Spleen (tissue), 11 donors: ENCODE measurements around the gene AKT2. TPM values are rescaled to one million over a fixed set of nuclear protein-coding genes. Genes with fewer than 3 reads are reported as not detected.
A peak's percentile ranks its signal among the peaks of the same experiment; 100 is the strongest.

ENCODE experiments used
- DNase-seq: peaks from one replicate; pipeline ENCODE4 v3.0.0-alpha.2; 2020
- H3K27ac ChIP-seq, 8 donors: fragments of 200-600 bp; sonication (generic) in 7 of 8; 1 replicate in 4 of 8; 2 replicates in 4 of 8; pipeline versions ENCODE4 v1.5.0 to v1.8.0; 2016 to 2021; ENCODE audit warnings: inconsistent platforms in 4 of 8, mild to moderate bottlenecking in 4 of 8, moderate library complexity in 1 of 8
- H3K27me3 ChIP-seq, 7 donors: fragments of 200-600 bp; sonication (generic) in 6 of 7; replicated peaks in 1 of 7; 1 replicate in 4 of 7; 2 replicates in 3 of 7; pipeline versions ENCODE4 v1.5.0 to v1.8.0; 2016 to 2021; ENCODE audit warnings: inconsistent platforms in 3 of 7, mild to moderate bottlenecking in 1 of 7
- H3K36me3 ChIP-seq, 6 donors: fragments of 200-600 bp; sonication (generic) in 5 of 6; 1 replicate in 4 of 6; 2 replicates in 2 of 6; pipeline versions ENCODE4 v1.5.0 to v1.8.0; 2016 to 2021; ENCODE audit warnings: inconsistent platforms in 2 of 6
- H3K4me1 ChIP-seq, 6 donors: fragments of 200-600 bp; sonication (generic) in 5 of 6; 1 replicate in 3 of 6; 2 replicates in 3 of 6; pipeline versions ENCODE4 v1.5.0 to v1.8.0; 2016 to 2021; ENCODE audit warnings: inconsistent platforms in 3 of 6
- H3K4me3 ChIP-seq, 8 donors: fragments of 200-600 bp; sonication (generic) in 7 of 8; 1 replicate in 4 of 8; 2 replicates in 4 of 8; pipeline versions ENCODE4 v1.5.0 to v1.8.0; 2016 to 2021; ENCODE audit warnings: inconsistent platforms in 4 of 8, mild to moderate bottlenecking in 4 of 8, moderate library complexity in 2 of 8
- H3K9me3 ChIP-seq, 8 donors: fragments of 200-600 bp; sonication (generic) in 7 of 8; 1 replicate in 4 of 8; 2 replicates in 4 of 8; pipeline versions ENCODE4 v1.5.0 to v1.8.0; 2016 to 2021; ENCODE audit warnings: inconsistent platforms in 4 of 8
- POLR2A ChIP-seq, 3 donors: fragments of 450-650 bp; IDR thresholded peaks; one replicate each; pipeline ENCODE4 v1.5.1; 2017; ENCODE audit warnings: antibody characterized with exemption in 3 of 3, mild to moderate bottlenecking in 1 of 3
- POLR2AphosphoS5 ChIP-seq, 3 donors: sonication (generic); formaldehyde crosslinking; IDR thresholded peaks; one replicate each; pipeline ENCODE4 v1.5.1; 2017; ENCODE audit warnings: antibody characterized with exemption in 3 of 3
- WGBS, 5 donors: extraction: QIAGEN DNeasy Blood & Tissue Kit in 3 of 5; methylation state at CpG; one replicate each; pipeline versions ENCODE4 v1.1.5 to v1.1.7; 2013 to 2018; 5-methylcytosine and 5-hydroxymethylcytosine counted together
- intact Hi-C: fragments of 100-400 bp; cut with DNase I; formaldehyde crosslinking; loops from one replicate; pipeline ENCODE4 v1.15.0; 2023; ENCODE audit warnings: low total_unique reads
- polyA plus RNA-seq, 3 donors: library from polyadenylated mRNA; stranded (reverse); fragments of 200-250 nt; gene quantifications; one replicate each; pipeline ENCODE4 v1.2.1, GENCODE V29; 2013
- total RNA-seq, 7 donors: library from RNA; depleted of rRNA in 3 of 7; stranded (reverse); fragments of >200 nt in 3 of 7; fragmentation: NEBNext Ultra II Directional in 4 of 7; extraction: Animal tissue kit (Norgen Biotek cat#: 25700) in 4 of 7; gene quantifications; one replicate each; pipeline versions ENCODE4 v1.1.0 to v1.2.1, GENCODE V29; 2016 to 2021
- TF ChIP-seq, protein P1 (sequence below), 11 experiments: fragments of 200-600 bp in 7 of 11; fragments of 450-650 bp in 4 of 11; sonication (generic) in 4 of 11; IDR thresholded peaks in 8 of 11; conservative IDR thresholded peaks in 3 of 11; 1 replicate in 7 of 11; 2 replicates in 4 of 11; pipeline versions ENCODE4 v1.4.0 to v1.8.0; 2016 to 2021; ENCODE audit warnings: antibody characterized with exemption in 11 of 11, inconsistent platforms in 4 of 11, mild to moderate bottlenecking in 1 of 11
- donor health status: healthy with polysubstance abuse.
- donor health status: DM: no; HTN: no; CAD: no; lungs with moderate emphysema.
- donor health status: DM: no; HTN: no; CAD: no.
- donor health status: Bipolar disorder and iron deficiency.
- donor health status: healthy.
- donor health status: DM: no; HTN: no; CAD: no.
- donor health status: DM: yes; HTN: yes; CAD: no.

Gene AKT2
- total and polyA plus RNA-seq, 10 donors, result 28.8 to 134 (median 98.9) TPM

DNA sequence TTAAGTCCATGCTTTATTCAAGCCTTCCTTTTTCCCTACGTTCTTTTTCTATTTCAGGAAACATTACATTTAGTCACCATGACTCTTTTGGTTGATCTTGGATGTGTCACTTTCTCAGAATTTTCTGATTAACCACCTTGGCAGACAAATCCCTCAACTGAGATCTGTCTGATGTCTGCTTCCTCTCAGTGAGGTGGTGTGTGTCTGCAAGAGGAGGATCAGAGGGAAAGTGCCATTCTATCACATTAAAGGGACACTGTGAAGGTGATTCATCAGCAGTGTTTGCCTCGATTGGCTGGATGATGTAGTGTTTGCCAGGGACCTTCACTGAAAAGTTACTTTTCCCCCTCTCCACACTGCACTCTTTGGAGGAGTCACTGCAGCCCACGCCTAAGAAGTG, 55.7 kb downstream of the AKT2 start:
- Histone ChIP-seq H3K4me1 (peaks cover 10 to 47% (median 29%) of the 10 kb centered on the region in 6 donors), H3K27ac (no peak overlapping the region), H3K36me3 (peaks cover 0 to 25% (median 16%) of the 10 kb centered on the region in 6 donors), H3K9me3 (no peaks in the 10 kb centered on the region), H3K4me3 (no peak overlapping the region), H3K27me3 (peaks cover 4 to 35% (median 26%) of the 10 kb centered on the region in 7 donors)
- intact Hi-C loops, result no loop called here
- TF ChIP-seq POLR2A (IDR thresholded peaks at IDR 0.05), result no peak
- TF ChIP-seq POLR2AphosphoS5 (IDR thresholded peaks at IDR 0.05), result no peak
- TF ChIP-seq, protein P1, sequence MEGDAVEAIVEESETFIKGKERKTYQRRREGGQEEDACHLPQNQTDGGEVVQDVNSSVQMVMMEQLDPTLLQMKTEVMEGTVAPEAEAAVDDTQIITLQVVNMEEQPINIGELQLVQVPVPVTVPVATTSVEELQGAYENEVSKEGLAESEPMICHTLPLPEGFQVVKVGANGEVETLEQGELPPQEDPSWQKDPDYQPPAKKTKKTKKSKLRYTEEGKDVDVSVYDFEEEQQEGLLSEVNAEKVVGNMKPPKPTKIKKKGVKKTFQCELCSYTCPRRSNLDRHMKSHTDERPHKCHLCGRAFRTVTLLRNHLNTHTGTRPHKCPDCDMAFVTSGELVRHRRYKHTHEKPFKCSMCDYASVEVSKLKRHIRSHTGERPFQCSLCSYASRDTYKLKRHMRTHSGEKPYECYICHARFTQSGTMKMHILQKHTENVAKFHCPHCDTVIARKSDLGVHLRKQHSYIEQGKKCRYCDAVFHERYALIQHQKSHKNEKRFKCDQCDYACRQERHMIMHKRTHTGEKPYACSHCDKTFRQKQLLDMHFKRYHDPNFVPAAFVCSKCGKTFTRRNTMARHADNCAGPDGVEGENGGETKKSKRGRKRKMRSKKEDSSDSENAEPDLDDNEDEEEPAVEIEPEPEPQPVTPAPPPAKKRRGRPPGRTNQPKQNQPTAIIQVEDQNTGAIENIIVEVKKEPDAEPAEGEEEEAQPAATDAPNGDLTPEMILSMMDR (IDR thresholded peaks at IDR 0.05 in 8 of 11, conservative IDR thresholded peaks at IDR 0.05 in 3 of 11), result no peak
- DNase-seq, result no peak
- WGBS, 5 donors, result 31 to 55% (median 46%) methylated on average over 3 of the region's 3 CpGs

DNA sequence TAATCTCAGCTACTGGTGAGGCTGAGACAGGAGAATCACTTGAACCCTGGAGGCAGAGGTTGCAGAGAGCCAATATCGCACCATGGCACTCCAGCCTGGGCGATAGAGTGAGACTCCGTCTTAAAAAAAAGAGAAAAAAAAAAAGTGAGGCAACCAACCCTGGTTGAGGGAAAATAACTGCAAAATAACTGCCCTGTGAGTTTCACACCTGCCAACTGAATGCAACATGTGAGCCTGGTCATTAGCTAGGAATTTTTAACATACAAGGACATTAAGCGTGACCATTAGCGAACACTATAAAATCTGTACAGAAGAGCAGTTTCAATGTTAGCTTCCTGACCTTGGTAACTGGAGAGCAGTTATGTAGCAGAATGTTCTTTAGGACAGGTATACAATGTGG, 56.3 kb downstream of the AKT2 start:
- H3K27me3 ChIP-seq, result peaks cover 4 to 41% (median 31%) of the 10 kb centered on the region in 7 donors
- WGBS, 5 donors, result 91 to 96% (median 94%) methylated on average over 5 of the region's 5 CpGs
- H3K4me3 ChIP-seq, result no peak overlapping the region
- no peak overlapping the region for H3K27ac ChIP-seq
- no peak for DNase-seq
- no peaks in the 10 kb centered on the region for H3K9me3 ChIP-seq
- intact Hi-C loops, result no loop called here
- H3K4me1 ChIP-seq, result peaks cover 10 to 48% (median 29%) of the 10 kb centered on the region in 6 donors
- TF ChIP-seq, protein P1 (IDR thresholded peaks at IDR 0.05 in 8 of 11, conservative IDR thresholded peaks at IDR 0.05 in 3 of 11), result no peak
- TF ChIP-seq POLR2AphosphoS5 (IDR thresholded peaks at IDR 0.05) (no peak), POLR2A (IDR thresholded peaks at IDR 0.05) (no peak)
- peaks cover 0 to 19% (median 10%) of the 10 kb centered on the region in 6 donors for H3K36me3 ChIP-seq

DNA sequence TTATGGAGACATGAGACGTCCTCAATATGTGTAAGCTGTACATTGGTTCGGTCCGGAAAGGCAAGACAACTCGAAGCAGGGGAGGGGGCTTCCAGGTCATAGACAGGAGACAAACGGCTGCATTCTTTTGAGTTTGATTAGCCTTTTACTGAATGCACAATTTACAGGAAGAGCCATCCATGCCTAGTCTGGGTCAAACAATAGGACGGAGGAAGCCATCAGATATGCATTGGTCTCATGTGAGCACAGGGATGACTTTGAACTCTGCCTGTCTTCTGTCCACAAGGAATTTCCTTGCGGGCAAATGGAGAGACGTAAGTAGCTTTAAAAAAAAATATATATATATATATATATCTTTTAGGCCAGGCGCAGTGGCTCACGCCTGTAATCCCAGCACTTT, 56.8 kb downstream of the AKT2 start:
- Histone ChIP-seq H3K9me3 (no peaks in the 10 kb centered on the region), H3K36me3 (peaks cover 0 to 14% (median 6%) of the 10 kb centered on the region in 6 donors), H3K27me3 (peaks cover 4 to 47% (median 34%) of the 10 kb centered on the region in 7 donors), H3K4me3 (no peak overlapping the region), H3K27ac (no peak overlapping the region), H3K4me1 (peaks cover 10 to 53% (median 31%) of the 10 kb centered on the region in 6 donors)
- 50 to 59% (median 55%) methylated on average over 10 of the region's 10 CpGs for WGBS, 5 donors
- intact Hi-C loops, result no loop called here
- TF ChIP-seq POLR2A (IDR thresholded peaks at IDR 0.05) (no peak), POLR2AphosphoS5 (IDR thresholded peaks at IDR 0.05) (no peak)
- TF ChIP-seq, protein P1 (IDR thresholded peaks at IDR 0.05 in 8 of 11, conservative IDR thresholded peaks at IDR 0.05 in 3 of 11), result no peak
- no peak for DNase-seq

DNA sequence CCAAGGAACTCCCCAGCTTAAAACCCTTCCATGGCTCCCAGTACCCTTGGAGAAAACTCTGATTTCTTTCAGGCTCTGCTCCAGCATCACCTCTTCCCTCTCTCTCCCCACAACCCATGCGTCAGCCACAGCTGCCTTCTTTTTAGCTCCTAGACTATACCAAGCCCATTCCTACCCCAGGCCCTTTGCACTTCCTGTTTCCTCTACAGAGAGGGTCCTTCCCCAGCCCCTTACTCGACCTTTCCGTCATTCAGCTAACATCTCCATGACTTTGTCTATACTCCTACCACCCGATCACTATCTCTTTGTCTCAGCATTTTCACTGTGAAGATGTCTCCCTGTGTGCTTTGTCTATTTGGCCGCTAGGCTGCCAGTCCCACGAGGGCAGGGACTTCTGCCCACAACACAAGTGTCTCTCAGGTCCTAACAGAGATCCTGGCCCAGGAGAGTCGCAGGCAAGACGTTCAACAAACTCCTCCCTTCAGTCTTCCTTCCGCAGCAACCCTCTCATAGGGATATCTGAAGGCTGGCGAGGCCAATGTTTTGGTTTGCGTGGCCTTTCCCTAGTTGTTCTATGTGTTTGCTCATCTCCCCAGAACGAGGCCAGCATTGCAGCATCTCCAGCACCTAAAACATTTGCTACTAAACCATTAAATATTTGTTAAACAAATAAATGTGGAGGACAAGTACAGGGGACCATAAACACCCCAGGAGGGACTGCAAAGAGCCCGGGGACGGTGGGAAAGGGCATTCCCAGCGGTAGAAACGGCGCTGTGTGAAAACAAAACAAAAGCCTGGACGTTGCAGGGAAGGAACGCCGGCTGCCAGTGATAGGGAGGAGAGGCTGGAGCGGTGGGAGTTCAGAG, 59.5 kb downstream of the AKT2 start:
- no peak overlapping the region for H3K27ac ChIP-seq
- TF ChIP-seq POLR2AphosphoS5 (IDR thresholded peaks at IDR 0.05) (no peak), POLR2A (IDR thresholded peaks at IDR 0.05) (no peak)
- TF ChIP-seq, protein P1 (IDR thresholded peaks at IDR 0.05 in 8 of 11, conservative IDR thresholded peaks at IDR 0.05 in 3 of 11), result no peak
- WGBS, 5 donors, result 26 to 29% (median 28%) methylated on average over 21 of the region's 21 CpGs
- no peak for DNase-seq
- peaks cover 6 to 43% (median 25%) of the 10 kb centered on the region in 6 donors for H3K4me1 ChIP-seq
- H3K9me3 ChIP-seq, result peaks cover 0 to 5% (median 2%) of the 10 kb centered on the region in 8 donors
- H3K4me3 ChIP-seq, result peak overlapping the region in 5 of 8 donors; percentile 1 to 49 (median 15)
- peaks cover 4 to 70% (median 39%) of the 10 kb centered on the region in 7 donors for H3K27me3 ChIP-seq
- no peaks in the 10 kb centered on the region for H3K36me3 ChIP-seq
- intact Hi-C loops, result no loop called here
